DOHH2 (cell line): ENCODE data around the gene PPP5C.

Source experiments
- EZH2phosphoT487 ChIP-seq: fragments of 200-600 bp; sonication (generic); IDR thresholded peaks from 2 replicates; pipeline ENCODE4 v1.6.1; 2017; ENCODE audit warnings: borderline replicate concordance, mild to moderate bottlenecking, antibody characterized with exemption, low read length, moderate library complexity, mixed read lengths
- TF ChIP-seq, protein P1 (sequence below): fragments of 200-600 bp; sonication (generic); IDR thresholded peaks from one replicate; pipeline ENCODE4 v1.5.1; 2014; ENCODE audit warnings: antibody characterized with exemption, mild to moderate bottlenecking, low read depth, low read length; ENCODE audit not compliant: poor library complexity, severe bottlenecking

DNA sequence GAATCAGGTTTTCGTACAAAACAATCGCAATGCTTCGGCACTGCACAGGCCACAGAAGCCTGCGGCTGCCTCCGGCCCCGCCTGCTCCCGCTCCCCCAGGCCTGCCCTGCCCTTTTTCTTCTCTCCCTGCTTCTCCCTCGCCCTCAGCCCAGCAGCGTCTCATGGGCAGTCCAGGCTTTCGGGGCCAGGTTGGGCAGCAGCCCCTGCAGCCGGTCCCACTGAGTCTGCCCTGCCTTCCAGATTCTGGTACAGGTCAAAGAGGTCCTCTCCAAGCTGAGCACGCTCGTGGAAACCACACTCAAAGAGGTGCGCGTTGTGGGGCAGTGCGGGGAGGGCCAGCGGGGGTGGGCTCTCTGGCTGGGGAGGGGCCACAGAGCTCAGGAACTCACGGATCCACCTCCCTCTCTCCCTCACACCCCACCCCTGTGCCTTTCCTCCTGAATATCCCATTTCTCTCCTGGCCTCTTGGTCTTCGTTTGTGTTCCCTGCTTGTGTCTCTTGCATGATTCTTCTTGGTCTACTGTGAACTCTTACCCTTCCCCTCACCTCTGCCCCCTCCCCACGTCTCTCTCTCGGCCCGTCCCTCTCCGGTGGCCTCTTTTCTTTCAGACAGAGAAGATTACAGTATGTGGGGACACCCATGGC lies 36.4 kb downstream of the PPP5C start:
- TF ChIP-seq, protein P1, sequence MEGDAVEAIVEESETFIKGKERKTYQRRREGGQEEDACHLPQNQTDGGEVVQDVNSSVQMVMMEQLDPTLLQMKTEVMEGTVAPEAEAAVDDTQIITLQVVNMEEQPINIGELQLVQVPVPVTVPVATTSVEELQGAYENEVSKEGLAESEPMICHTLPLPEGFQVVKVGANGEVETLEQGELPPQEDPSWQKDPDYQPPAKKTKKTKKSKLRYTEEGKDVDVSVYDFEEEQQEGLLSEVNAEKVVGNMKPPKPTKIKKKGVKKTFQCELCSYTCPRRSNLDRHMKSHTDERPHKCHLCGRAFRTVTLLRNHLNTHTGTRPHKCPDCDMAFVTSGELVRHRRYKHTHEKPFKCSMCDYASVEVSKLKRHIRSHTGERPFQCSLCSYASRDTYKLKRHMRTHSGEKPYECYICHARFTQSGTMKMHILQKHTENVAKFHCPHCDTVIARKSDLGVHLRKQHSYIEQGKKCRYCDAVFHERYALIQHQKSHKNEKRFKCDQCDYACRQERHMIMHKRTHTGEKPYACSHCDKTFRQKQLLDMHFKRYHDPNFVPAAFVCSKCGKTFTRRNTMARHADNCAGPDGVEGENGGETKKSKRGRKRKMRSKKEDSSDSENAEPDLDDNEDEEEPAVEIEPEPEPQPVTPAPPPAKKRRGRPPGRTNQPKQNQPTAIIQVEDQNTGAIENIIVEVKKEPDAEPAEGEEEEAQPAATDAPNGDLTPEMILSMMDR, result no peak
- TF ChIP-seq EZH2phosphoT487, result no peak
